Uterus (tissue), 2 donors: ENCODE data around the gene TAF15.

Experiments used
- CTCF ChIP-seq, 4 experiments: fragments of 200-600 bp in 2 of 4; fragments of 450-650 bp in 2 of 4; sonication (generic) in 2 of 4; IDR thresholded peaks; one replicate each; pipeline ENCODE4 v1.5.1; 2016 to 2019; ENCODE audit warnings: antibody characterized with exemption in 4 of 4, mild to moderate bottlenecking in 2 of 4, moderate library complexity in 1 of 4
- POLR2A ChIP-seq, 2 donors: fragments of 450-650 bp; IDR thresholded peaks; one replicate each; pipeline ENCODE4 v1.6.1; 2016; ENCODE audit warnings: antibody characterized with exemption in 2 of 2, mild to moderate bottlenecking in 1 of 2, moderate library complexity in 1 of 2

- TF ChIP-seq CTCF (IDR thresholded peaks at IDR 0.05): no peak
- TF ChIP-seq POLR2A (IDR thresholded peaks at IDR 0.05): no peak
These were observed 35.3 kb downstream of the TAF15 start for GRCh38 chr17:35844547-35844946.
